Parathyroid adenoma (tissue), 2 donors: ENCODE results near the gene KLHL34.

Source experiments
- H2AFZ ChIP-seq: fragments of 300-600 bp; sonication (generic); one replicate; pipeline ENCODE4 v1.7.0; 2017; ENCODE audit warnings: antibody characterized with exemption, mild to moderate bottlenecking
- H3K27ac ChIP-seq: fragments of 300-600 bp; sonication (generic); one replicate; pipeline ENCODE4 v1.7.0; 2017
- H3K27me3 ChIP-seq: fragments of 300-600 bp; sonication (generic); one replicate; pipeline ENCODE4 v1.7.0; 2017; ENCODE audit warnings: low read length; ENCODE audit not compliant: control insufficient read depth, insufficient read depth
- H3K36me3 ChIP-seq: fragments of 300-600 bp; sonication (generic); one replicate; pipeline ENCODE4 v1.7.0; 2017; ENCODE audit warnings: low read length; ENCODE audit not compliant: control insufficient read depth, insufficient read depth
- H3K4me1 ChIP-seq: fragments of 300-600 bp; sonication (generic); one replicate; pipeline ENCODE4 v1.7.0; 2017; ENCODE audit warnings: control low read depth
- H3K4me2 ChIP-seq: fragments of 300-600 bp; sonication (generic); one replicate; pipeline ENCODE4 v1.7.0; 2017; ENCODE audit warnings: low read length
- H3K4me3 ChIP-seq: fragments of 300-600 bp; sonication (generic); one replicate; pipeline ENCODE4 v1.7.0; 2017; ENCODE audit warnings: low read depth, low read length
- H3K79me2 ChIP-seq: fragments of 300-600 bp; sonication (generic); one replicate; pipeline ENCODE4 v1.7.0; 2017; ENCODE audit warnings: control low read depth
- H3K9ac ChIP-seq: fragments of 300-600 bp; sonication (generic); one replicate; pipeline ENCODE4 v1.7.0; 2017; ENCODE audit warnings: mild to moderate bottlenecking
- H3K9me3 ChIP-seq: fragments of 300-600 bp; sonication (generic); one replicate; pipeline ENCODE4 v1.7.0; 2017; ENCODE audit warnings: low read length; ENCODE audit not compliant: control insufficient read depth
- CTCF ChIP-seq: fragments of 300-600 bp; sonication (generic); IDR thresholded peaks from one replicate; pipeline ENCODE4 v1.7.0; 2017; ENCODE audit warnings: antibody characterized with exemption, mild to moderate bottlenecking
- donor health status: primary hyperparathyroidism.

KLHL34 gene

GRCh38 chrX:21700275-21700674 lies 42.1 kb upstream of the KLHL34 start:
- Histone ChIP-seq H3K9ac (no peak overlapping the region), H3K4me1 (no peaks in the 10 kb centered on the region), H3K4me2 (no peak overlapping the region), H3K36me3 (no peaks in the 10 kb centered on the region), H3K79me2 (no peaks in the 10 kb centered on the region), H3K27ac (no peak overlapping the region), H2AFZ (no peak overlapping the region), H3K27me3 (no peaks in the 10 kb centered on the region), H3K9me3 (no peaks in the 10 kb centered on the region), H3K4me3 (no peak overlapping the region)
- TF ChIP-seq CTCF: no peak

- H3K9ac ChIP-seq: no peak overlapping the region
- H3K4me2 ChIP-seq: no peak overlapping the region
- H3K4me1 ChIP-seq: no peaks in the 10 kb centered on the region
- no peak for TF ChIP-seq CTCF
- H3K27ac ChIP-seq: no peak overlapping the region
- H3K4me3 ChIP-seq: no peak overlapping the region
- H3K27me3 ChIP-seq: no peaks in the 10 kb centered on the region
- H3K36me3 ChIP-seq: no peaks in the 10 kb centered on the region
- no peak overlapping the region for H2AFZ ChIP-seq
- no peaks in the 10 kb centered on the region for H3K9me3 ChIP-seq
- no peaks in the 10 kb centered on the region for H3K79me2 ChIP-seq
Observed at GRCh38 chrX:21699136-21699535, 41.0 kb upstream of the KLHL34 start.

GRCh38 chrX:21698272-21698671 lies 40.1 kb upstream of the KLHL34 start:
- H2AFZ ChIP-seq: no peak overlapping the region
- H3K36me3 ChIP-seq: no peaks in the 10 kb centered on the region
- no peak overlapping the region for H3K27ac ChIP-seq
- H3K9ac ChIP-seq: no peak overlapping the region
- no peaks in the 10 kb centered on the region for H3K4me1 ChIP-seq
- no peaks in the 10 kb centered on the region for H3K27me3 ChIP-seq
- TF ChIP-seq CTCF: no peak
- no peaks in the 10 kb centered on the region for H3K9me3 ChIP-seq
- no peak overlapping the region for H3K4me3 ChIP-seq
- H3K4me2 ChIP-seq: no peak overlapping the region
- H3K79me2 ChIP-seq: no peaks in the 10 kb centered on the region

- Histone ChIP-seq H3K9me3 (no peaks in the 10 kb centered on the region), H3K4me2 (no peak overlapping the region), H3K36me3 (no peaks in the 10 kb centered on the region), H3K4me3 (no peak overlapping the region), H3K4me1 (no peaks in the 10 kb centered on the region), H3K27me3 (no peaks in the 10 kb centered on the region), H3K27ac (no peak overlapping the region), H2AFZ (no peak overlapping the region), H3K9ac (no peak overlapping the region), H3K79me2 (no peaks in the 10 kb centered on the region)
- no peak for TF ChIP-seq CTCF
Observed at GRCh38 chrX:21691512-21692018, 33.4 kb upstream of the KLHL34 start.

GRCh38 chrX:21683941-21684340 lies 25.8 kb upstream of the KLHL34 start:
- no peak for TF ChIP-seq CTCF

More at GRCh38 chrX:21683941-21684340, 25.8 kb upstream of the KLHL34 start:
- H3K36me3 ChIP-seq: no peaks in the 10 kb centered on the region
- no peak overlapping the region for H2AFZ ChIP-seq
- H3K4me2 ChIP-seq: no peak overlapping the region
- H3K27ac ChIP-seq: no peak overlapping the region
- no peaks in the 10 kb centered on the region for H3K9me3 ChIP-seq
- H3K79me2 ChIP-seq: no peaks in the 10 kb centered on the region
- H3K27me3 ChIP-seq: no peaks in the 10 kb centered on the region
- H3K4me1 ChIP-seq: no peaks in the 10 kb centered on the region
- H3K9ac ChIP-seq: no peak overlapping the region
- H3K4me3 ChIP-seq: no peak overlapping the region
